Lung (tissue), 12 donors: ENCODE results near the gene AKR7A2. TPM values are rescaled to one million over a fixed set of nuclear protein-coding genes. Genes with fewer than 3 reads are reported as not detected.

Experiments used
- ATAC-seq: fragments of 200-7000 bp; cut with Tn5 transposase; one replicate; pipeline ENCODE4 v1.9.1; 2020; ENCODE audit warnings: moderate number of reproducible peaks; ENCODE audit not compliant: insufficient read depth, low FRiP score
- DNase-seq, 3 donors: peaks; one replicate each; pipeline ENCODE4 v3.0.0-alpha.2; 2013 to 2017
- H3K27ac ChIP-seq, 2 donors: one replicate each; pipeline ENCODE4 v1.5.1; 2013; ENCODE audit warnings: mild to moderate bottlenecking in 2 of 2, moderate library complexity in 2 of 2, control low read depth in 1 of 2, inconsistent platforms in 1 of 2, low read depth in 1 of 2, low read length in 1 of 2
- H3K27me3 ChIP-seq, 3 donors: one replicate each; pipeline ENCODE4 v1.5.1; 2013; ENCODE audit warnings: low read length in 2 of 3; ENCODE audit not compliant: control insufficient read depth in 3 of 3, insufficient read depth in 3 of 3
- H3K36me3 ChIP-seq, 4 donors: one replicate each; pipeline ENCODE4 v1.5.1; 2013; ENCODE audit warnings: low read length in 4 of 4, mild to moderate bottlenecking in 1 of 4, moderate library complexity in 1 of 4; ENCODE audit not compliant: control insufficient read depth in 4 of 4, insufficient read depth in 4 of 4
- H3K4me1 ChIP-seq, 5 donors: one replicate each; pipeline ENCODE4 v1.5.1; 2013; ENCODE audit warnings: low read length in 5 of 5, mild to moderate bottlenecking in 2 of 5, moderate library complexity in 1 of 5; ENCODE audit not compliant: control insufficient read depth in 5 of 5, insufficient read depth in 5 of 5
- H3K4me3 ChIP-seq: one replicate; pipeline ENCODE4 v1.5.1; 2013; ENCODE audit warnings: mild to moderate bottlenecking, control low read depth, moderate library complexity
- H3K9ac ChIP-seq, 2 donors: one replicate each; pipeline ENCODE4 v1.5.1; 2013; ENCODE audit warnings: low read length in 2 of 2, control low read depth in 1 of 2; ENCODE audit not compliant: insufficient read depth in 1 of 2
- H3K9me3 ChIP-seq, 4 donors: one replicate each; pipeline ENCODE4 v1.5.1; 2013; ENCODE audit warnings: low read length in 3 of 4, mild to moderate bottlenecking in 1 of 4, moderate library complexity in 1 of 4; ENCODE audit not compliant: control insufficient read depth in 4 of 4, insufficient read depth in 3 of 4
- CTCF ChIP-seq: IDR thresholded peaks from 2 replicates; pipeline ENCODE4 v1.5.1; 2012; ENCODE audit warnings: mild to moderate bottlenecking; ENCODE audit errors: control extremely low read depth, extremely low read depth
- WGBS, 2 donors: extraction: QIAGEN DNeasy Blood & Tissue Kit; methylation state at CpG; one replicate each; pipeline ENCODE4 v1.1.7; 2013; 5-methylcytosine and 5-hydroxymethylcytosine counted together
- polyA plus RNA-seq, 2 donors: library from polyadenylated mRNA; stranded (reverse); fragments of 200-250 nt; gene quantifications; one replicate each; pipeline ENCODE4 v1.2.1, GENCODE V29; 2013
- total RNA-seq, 2 donors: library from RNA; depleted of rRNA in 1 of 2; stranded (reverse); fragments of >200 nt in 1 of 2; gene quantifications; one replicate each; pipeline ENCODE4 v1.2.1, GENCODE V29; 2014 to 2021
- donor health status: control.
- donor health status: control.
- donor health status: Bipolar disorder and iron deficiency.
- donor health status: healthy.
- donor health status: DM: yes; HTN: yes; CAD: no.

The AKR7A2 gene
- total and polyA plus RNA-seq, 4 donors = 15.3 to 54.0 (median 43.0) TPM

DNA sequence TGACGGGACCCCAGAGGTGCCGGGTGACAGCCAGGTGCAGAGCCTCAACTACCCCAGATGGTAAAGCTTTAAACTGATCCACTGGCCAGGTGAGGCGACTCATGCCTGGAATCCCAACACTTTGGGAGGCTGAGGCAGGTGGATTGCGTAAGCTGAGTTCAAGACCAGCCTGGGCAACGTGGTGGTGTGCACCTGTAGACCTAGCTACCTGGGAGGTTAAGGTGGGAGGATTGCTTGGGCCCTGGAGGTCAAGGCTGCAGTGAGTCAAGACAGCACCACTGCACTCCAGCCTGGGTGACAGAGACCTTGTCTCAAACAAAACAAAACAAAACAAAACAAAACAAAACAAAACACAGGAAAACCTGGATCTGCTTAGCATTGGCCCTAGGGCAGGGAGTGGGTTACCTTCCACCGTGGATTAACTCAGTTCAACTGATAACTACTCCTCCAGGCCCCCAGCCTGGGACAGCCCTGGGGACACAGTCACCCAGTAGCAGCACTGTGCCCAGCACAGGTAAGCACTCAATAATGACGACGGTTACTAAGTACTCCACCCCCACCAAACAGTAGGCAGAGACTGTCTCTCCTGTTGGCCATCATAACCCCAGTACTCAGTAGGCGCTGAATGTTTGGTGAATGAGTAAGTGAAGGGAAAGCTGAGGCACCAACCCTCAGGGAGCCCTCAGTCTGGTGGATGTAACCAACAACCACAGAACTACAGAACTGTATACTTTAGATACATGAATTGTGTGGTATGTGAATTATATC, 21.8 kb upstream of the AKR7A2 start:
- H3K9me3 ChIP-seq = no peaks in the 10 kb centered on the region
- no peak overlapping the region for H3K9ac ChIP-seq
- no peak overlapping the region for H3K4me3 ChIP-seq
- H3K27me3 ChIP-seq = no peaks in the 10 kb centered on the region
- no peak for ATAC-seq
- peaks cover 0 to 21% (median 8%) of the 10 kb centered on the region in 4 donors for H3K36me3 ChIP-seq
- no peak overlapping the region for H3K27ac ChIP-seq
- 83 to 86% methylated on average over 9 of the region's 9 CpGs for WGBS, 2 donors
- peaks cover 0 to 5% (median 0%) of the 10 kb centered on the region in 5 donors for H3K4me1 ChIP-seq
- no peak for TF ChIP-seq CTCF
- no peak for DNase-seq

DNA sequence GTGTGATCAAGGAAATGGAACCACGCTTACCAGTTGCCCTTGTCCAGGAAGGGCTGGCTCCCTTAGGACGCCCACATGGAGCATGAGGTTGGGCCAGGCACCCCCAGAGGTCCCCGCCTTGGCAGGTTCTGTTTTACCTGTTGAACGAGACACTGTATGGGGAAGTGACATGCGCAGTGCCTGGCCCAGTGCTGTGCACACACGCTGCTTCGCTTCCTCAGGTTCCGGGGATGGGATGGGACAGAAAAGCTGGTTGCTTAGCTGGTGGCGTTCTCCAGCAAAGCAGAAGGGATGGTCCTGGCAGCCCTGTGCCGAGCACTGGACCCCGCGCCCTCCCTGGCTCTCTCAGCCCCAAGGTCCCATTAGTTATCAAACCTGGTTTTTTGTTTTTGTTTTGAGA, 20.9 kb upstream of the AKR7A2 start:
- H3K9ac ChIP-seq = no peak overlapping the region
- ATAC-seq (no peak), DNase-seq (no peak)
- no peak for TF ChIP-seq CTCF
- H3K27me3 ChIP-seq = no peaks in the 10 kb centered on the region
- peaks cover 0 to 26% (median 10%) of the 10 kb centered on the region in 4 donors for H3K36me3 ChIP-seq
- H3K4me1 ChIP-seq = peaks cover 0 to 5% (median 0%) of the 10 kb centered on the region in 5 donors
- no peak overlapping the region for H3K4me3 ChIP-seq
- WGBS, 2 donors = 92 to 95% methylated on average over 12 of the region's 12 CpGs
- no peaks in the 10 kb centered on the region for H3K9me3 ChIP-seq
- H3K27ac ChIP-seq = no peak overlapping the region

DNA sequence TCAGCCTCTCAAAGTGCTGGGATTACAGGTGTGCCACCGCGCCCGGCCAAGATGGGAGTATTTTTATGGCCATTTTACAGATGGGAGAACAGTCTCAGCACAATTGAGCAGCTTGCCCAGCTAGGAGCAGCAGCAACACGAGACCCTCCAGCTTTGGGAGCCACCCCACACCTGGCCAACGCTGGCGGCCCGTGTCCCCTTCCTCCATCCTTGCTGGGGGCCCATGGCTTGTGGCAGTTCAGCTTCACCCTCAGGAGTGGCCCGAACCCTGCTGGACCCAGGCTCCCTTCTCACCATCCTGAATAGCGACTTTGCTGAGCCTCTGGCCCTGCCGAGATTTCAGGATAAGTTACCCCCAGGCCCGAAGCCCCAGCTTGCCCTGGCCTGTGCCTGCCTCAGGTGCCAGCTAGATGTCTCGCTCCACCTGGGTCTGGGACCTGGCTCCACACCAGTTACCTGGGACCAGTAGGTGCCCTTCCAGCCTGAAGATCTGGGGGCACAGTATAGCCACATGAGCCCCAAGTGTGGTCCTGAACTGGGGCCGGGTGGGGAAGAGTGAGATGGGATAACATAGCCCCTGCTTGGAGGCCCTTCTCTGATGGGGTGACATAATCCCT, 19.4 kb upstream of the AKR7A2 start:
- ATAC-seq (no peak), DNase-seq (no peak)
- Histone ChIP-seq H3K4me3 (no peak overlapping the region), H3K4me1 (peaks cover 0 to 5% (median 0%) of the 10 kb centered on the region in 5 donors), H3K9me3 (no peaks in the 10 kb centered on the region), H3K9ac (no peak overlapping the region), H3K36me3 (peaks cover 0 to 35% (median 13%) of the 10 kb centered on the region in 4 donors), H3K27ac (no peak overlapping the region), H3K27me3 (no peaks in the 10 kb centered on the region)
- no peak for TF ChIP-seq CTCF
- 93 to 96% methylated on average over 13 of the region's 13 CpGs for whole genome bisulfite sequencing, 2 donors
